Activated CD8-positive, alpha-beta T cell treated with anti-CD3 and anti-CD28 coated beads for 36 hours (primary cell): Measurements from ENCODE around the gene ATL3. TPM values are rescaled to one million over a fixed set of nuclear protein-coding genes. Genes with fewer than 3 reads are reported as not detected.

ENCODE experiments used
- ATAC-seq: fragments of 200-7000 bp; cut with Tn5 transposase; one replicate; pipeline ENCODE4 v1.10.0; 2021; ENCODE audit warnings: mild to moderate bottlenecking, moderate library complexity
- CTCF ChIA-PET: fragments of 350-600 bp; sonication (Branson Sonifier 250); formaldehyde crosslinking; loops from one replicate; lab custom pipeline; 2021; ENCODE audit warnings: antibody characterized with exemption; lab: Charles Lee
- POLR2A ChIA-PET: fragments of 350-600 bp; sonication (Branson Sonifier 250); formaldehyde crosslinking; loops from one replicate; lab custom pipeline; 2021; ENCODE audit warnings: antibody characterized with exemption; lab: Charles Lee
- DNase-seq: peaks from one replicate; pipeline ENCODE4 v3.0.0-alpha.2; 2020
- H3K27ac Mint-ChIP-seq: one replicate; pipeline ENCODE4 v1.8.0; 2021; ENCODE audit warnings: mild to moderate bottlenecking, mixed read lengths
- H3K27me3 Mint-ChIP-seq: one replicate; pipeline ENCODE4 v1.8.0; 2021; ENCODE audit warnings: mixed read lengths
- H3K36me3 Mint-ChIP-seq: one replicate; pipeline ENCODE4 v1.8.0; 2021; ENCODE audit warnings: low read depth, mixed read lengths
- H3K4me1 Mint-ChIP-seq: one replicate; pipeline ENCODE4 v1.8.0; 2021; ENCODE audit warnings: low read depth, mixed read lengths
- H3K4me3 Mint-ChIP-seq: one replicate; pipeline ENCODE4 v1.8.0; 2021; ENCODE audit warnings: mild to moderate bottlenecking, moderate library complexity, mixed read lengths
- H3K9me3 Mint-ChIP-seq: one replicate; pipeline ENCODE4 v1.8.0; 2021; ENCODE audit warnings: mixed read lengths
- intact Hi-C: fragments of 100-400 bp; cut with micrococcal nuclease; formaldehyde crosslinking; loops from one replicate; pipeline ENCODE4 v1.10.0; 2022
- total RNA-seq, 2 experiments: library from RNA; stranded (reverse); gene quantifications; one replicate each; pipeline ENCODE4 v1.2.3, GENCODE V29; 2021
- TF ChIP-seq, protein P1 (sequence below): fragments of 200-600 bp; IDR thresholded peaks from one replicate; pipeline ENCODE4 v1.8.0; 2022; ENCODE audit warnings: antibody characterized with exemption, mild to moderate bottlenecking

The ATL3 gene
- total RNA-seq, 2 experiments from 2014 or later, result 24.1 to 24.4 TPM

DNA sequence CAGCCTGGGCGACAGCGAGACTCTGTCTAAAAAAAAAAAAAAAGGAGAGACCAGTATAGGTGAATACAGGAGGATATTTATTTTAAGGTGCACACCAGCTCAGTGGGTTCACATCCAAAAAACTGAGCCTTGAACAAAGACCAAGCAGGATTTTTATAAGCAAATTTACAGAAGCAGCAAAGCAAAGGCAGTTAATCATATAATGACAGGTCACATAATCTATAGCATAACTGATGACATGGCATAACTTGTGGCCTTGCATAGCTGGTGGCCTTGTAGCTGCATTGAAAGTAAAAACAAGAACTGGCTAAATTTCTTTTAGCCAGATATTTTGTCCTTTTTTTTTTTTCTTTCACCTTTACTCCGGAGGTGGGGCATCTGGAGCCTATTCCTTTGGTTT is 54.2 kb downstream of the ATL3 start:
- ChIA-PET CTCF (interaction anchor here (1.2 kb wide), 1 partner anchor 138 kb away, joined by 3 read pairs; no protein-coding TSS in a partner anchor), POLR2A (no interaction called here)
- H3K4me1 Mint-ChIP-seq, result peaks cover 13% of the 10 kb centered on the region
- H3K27me3 Mint-ChIP-seq, result no peaks in the 10 kb centered on the region
- no peak overlapping the region for H3K4me3 Mint-ChIP-seq
- TF ChIP-seq, protein P1, sequence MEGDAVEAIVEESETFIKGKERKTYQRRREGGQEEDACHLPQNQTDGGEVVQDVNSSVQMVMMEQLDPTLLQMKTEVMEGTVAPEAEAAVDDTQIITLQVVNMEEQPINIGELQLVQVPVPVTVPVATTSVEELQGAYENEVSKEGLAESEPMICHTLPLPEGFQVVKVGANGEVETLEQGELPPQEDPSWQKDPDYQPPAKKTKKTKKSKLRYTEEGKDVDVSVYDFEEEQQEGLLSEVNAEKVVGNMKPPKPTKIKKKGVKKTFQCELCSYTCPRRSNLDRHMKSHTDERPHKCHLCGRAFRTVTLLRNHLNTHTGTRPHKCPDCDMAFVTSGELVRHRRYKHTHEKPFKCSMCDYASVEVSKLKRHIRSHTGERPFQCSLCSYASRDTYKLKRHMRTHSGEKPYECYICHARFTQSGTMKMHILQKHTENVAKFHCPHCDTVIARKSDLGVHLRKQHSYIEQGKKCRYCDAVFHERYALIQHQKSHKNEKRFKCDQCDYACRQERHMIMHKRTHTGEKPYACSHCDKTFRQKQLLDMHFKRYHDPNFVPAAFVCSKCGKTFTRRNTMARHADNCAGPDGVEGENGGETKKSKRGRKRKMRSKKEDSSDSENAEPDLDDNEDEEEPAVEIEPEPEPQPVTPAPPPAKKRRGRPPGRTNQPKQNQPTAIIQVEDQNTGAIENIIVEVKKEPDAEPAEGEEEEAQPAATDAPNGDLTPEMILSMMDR, result no peak
- DNase-seq (no peak), ATAC-seq (no peak)
- intact Hi-C loops, result loop anchor here (10.0 kb wide), 1 partner anchor 52 kb away; the partner anchor contains the start of gene PLAAT2
- no peaks in the 10 kb centered on the region for H3K36me3 Mint-ChIP-seq
- no peak overlapping the region for H3K27ac Mint-ChIP-seq
- no peaks in the 10 kb centered on the region for H3K9me3 Mint-ChIP-seq

DNA sequence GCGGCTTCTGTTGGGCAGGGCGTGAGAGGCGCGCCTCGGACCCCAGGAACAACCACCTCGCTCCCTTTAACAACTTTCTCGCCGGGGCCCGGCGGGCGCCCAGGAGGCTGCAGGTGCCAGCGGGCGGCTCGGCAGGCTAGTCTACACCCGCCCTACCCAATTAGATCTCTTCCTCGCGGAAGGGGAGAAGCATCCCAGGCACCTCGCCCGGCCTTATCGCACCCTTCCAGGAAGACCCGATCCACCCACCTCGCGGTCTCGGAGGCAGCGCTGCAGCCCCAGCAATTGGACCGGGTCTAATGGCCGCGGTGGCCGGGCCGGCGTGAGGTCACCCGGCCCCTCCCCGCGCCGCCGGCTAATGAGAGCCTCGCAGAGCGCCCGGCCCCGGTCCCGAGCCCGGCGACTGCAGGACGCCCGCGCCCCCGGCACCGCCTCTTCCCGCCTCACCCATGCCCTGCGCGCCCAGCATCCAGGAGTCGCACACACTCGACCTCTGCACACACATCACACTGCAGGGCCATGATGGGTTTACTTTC is 57.0 kb downstream of the ATL3 start, which contains the start of gene PLAAT3:
TSS of gene PLAAT3 (minus strand) at position 298 of the 536 bp plus-strand sequence. CDS start 419 bp downstream, outside the sequence.
- peaks cover 17% of the 10 kb centered on the region for H3K4me1 Mint-ChIP-seq
- TF ChIP-seq, protein P1, result no peak
- POLR2A ChIA-PET, result no interaction called here
- DNase-seq, result peak; percentile 52
- peak within 1 kb of the TSS; percentile 42 for H3K27ac Mint-ChIP-seq
- intact Hi-C loops, result loop anchor here (10.0 kb wide), 1 partner anchor 49 kb away; the partner anchor contains the start of gene PLAAT2
- H3K27me3 Mint-ChIP-seq, result no peaks in the 10 kb centered on the region
- ATAC-seq, result peak; percentile 72
- H3K36me3 Mint-ChIP-seq, result no peaks in the 10 kb centered on the region
- peak within 1 kb of the TSS; percentile 76 for H3K4me3 Mint-ChIP-seq
- H3K9me3 Mint-ChIP-seq, result no peaks in the 10 kb centered on the region
- CTCF ChIA-PET, result no interaction called here

DNA sequence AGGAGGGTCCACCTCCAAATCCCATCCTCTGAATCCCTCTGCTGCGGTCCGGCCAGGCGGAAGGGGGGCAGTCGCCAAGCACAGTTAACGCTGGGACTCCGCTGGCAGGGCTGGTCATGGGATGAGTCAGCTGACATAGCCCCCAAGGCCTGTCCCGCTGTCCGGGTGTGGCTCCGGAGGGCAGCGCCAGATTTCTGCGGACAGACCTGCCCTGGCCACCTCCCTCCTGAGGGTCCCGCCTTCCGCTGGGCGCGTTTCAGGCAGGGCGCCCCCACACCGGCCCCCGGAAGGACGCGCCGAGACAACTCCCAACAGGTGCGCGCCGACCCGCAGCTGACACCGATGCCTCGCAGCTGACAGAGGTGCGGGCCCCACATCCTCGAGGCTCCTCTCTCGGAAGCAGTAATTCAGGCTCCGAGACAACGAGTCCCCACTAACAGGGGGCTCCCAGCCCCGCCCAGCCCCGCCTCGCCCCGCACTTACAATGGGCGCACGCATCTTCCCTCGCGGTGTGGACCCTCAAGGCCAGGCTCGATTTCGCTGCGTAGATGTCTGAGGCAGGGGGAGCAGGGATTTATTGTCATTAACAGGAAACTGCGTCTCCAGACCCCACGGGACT is 57.5 kb downstream of the ATL3 start:
- POLR2A ChIA-PET, result no interaction called here

DNA sequence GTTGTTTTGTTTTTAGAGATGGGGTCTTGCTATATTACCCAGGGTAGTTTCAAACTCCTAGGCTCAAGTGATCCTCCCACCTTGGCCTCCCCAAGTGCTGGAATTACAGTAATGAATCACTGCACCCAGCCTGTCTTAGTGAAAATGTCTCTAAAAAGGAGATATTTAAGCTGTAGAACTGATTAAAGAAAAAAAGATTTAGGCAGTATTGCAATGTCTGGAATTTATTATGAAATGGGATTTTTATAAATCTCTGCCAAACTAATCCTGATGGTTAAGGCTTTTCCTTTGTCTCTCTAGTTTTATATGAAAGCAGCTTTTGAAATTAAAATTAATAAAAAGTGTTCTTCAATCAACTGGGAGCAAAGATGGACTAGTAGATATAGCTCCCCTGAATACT is 59.0 kb downstream of the ATL3 start:
- no peaks in the 10 kb centered on the region for H3K9me3 Mint-ChIP-seq
- no peak overlapping the region for H3K4me3 Mint-ChIP-seq
- intact Hi-C loops, result loop anchor here (10.0 kb wide), 1 partner anchor 47 kb away; the partner anchor contains the start of gene PLAAT2
- no peak overlapping the region for H3K27ac Mint-ChIP-seq
- H3K4me1 Mint-ChIP-seq, result peaks cover 26% of the 10 kb centered on the region
- DNase-seq, result no peak
- H3K36me3 Mint-ChIP-seq, result no peaks in the 10 kb centered on the region
- CTCF ChIA-PET, result interaction anchor here (1.3 kb wide), 1 partner anchor 133 kb away, joined by 4 read pairs; no protein-coding TSS in a partner anchor
- TF ChIP-seq, protein P1, result no peak
- POLR2A ChIA-PET, result no interaction called here
- no peaks in the 10 kb centered on the region for H3K27me3 Mint-ChIP-seq
- no peak for ATAC-seq

More for the DNA sequence above, 57.5 kb downstream of the ATL3 start:
- TF ChIP-seq, protein P1, result no peak
- DNase-seq, result peak; percentile 64
- Mint-ChIP-seq H3K9me3 (no peaks in the 10 kb centered on the region), H3K36me3 (no peaks in the 10 kb centered on the region), H3K4me3 (peak overlapping the region; percentile 76), H3K27ac (peak overlapping the region; percentile 42), H3K4me1 (peaks cover 21% of the 10 kb centered on the region), H3K27me3 (no peaks in the 10 kb centered on the region)
- intact Hi-C loops, result loop anchor here (10.0 kb wide), 1 partner anchor 49 kb away; the partner anchor contains the start of gene PLAAT2
- CTCF ChIA-PET, result no interaction called here
- peak; percentile 66 for ATAC-seq

DNA sequence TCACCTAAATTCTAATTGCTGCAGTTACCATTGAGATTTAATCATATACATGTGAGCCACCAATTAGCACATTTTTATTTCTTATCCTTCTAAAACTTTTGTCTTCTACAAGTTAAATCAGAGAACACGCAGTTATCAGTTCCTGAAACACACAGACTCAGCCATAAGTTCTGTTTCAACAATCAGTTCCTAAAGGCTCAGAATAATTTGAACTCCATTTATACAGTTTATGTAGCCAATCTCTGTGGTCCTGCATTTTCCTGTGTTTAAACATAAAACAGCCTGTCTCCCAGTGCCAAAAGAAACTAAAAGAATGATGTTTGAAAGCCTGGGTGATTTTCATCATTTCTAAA is 59.8 kb downstream of the ATL3 start:
- Mint-ChIP-seq H3K4me1 (peaks cover 26% of the 10 kb centered on the region), H3K27ac (no peak overlapping the region), H3K27me3 (no peaks in the 10 kb centered on the region), H3K36me3 (no peaks in the 10 kb centered on the region), H3K4me3 (no peak overlapping the region), H3K9me3 (no peaks in the 10 kb centered on the region)
- ChIA-PET POLR2A (no interaction called here), CTCF (no interaction called here)
- intact Hi-C loops, result loop anchor here (10.0 kb wide), 1 partner anchor 47 kb away; the partner anchor contains the start of gene PLAAT2
- no peak for ATAC-seq
- no peak for DNase-seq
- TF ChIP-seq, protein P1, result no peak
